Retinal pigment epithelial cell (primary cell): Measurements from ENCODE around the gene ABCG4.
A peak's percentile ranks its signal among the peaks of the same experiment; 100 is the strongest.

ENCODE experiments used
- DNase-seq: peaks from one replicate; pipeline ENCODE4 v3.0.0-alpha.2; 2010; ENCODE audit warnings: low read depth
- H3K4me3 ChIP-seq: 2 replicates; pipeline ENCODE4 v1.5.1; 2011; ENCODE audit warnings: mild to moderate bottlenecking, low read length, control low read depth, moderate library complexity
- TF ChIP-seq, protein P1 (sequence below): conservative IDR thresholded peaks from 2 replicates; pipeline ENCODE4 v1.5.1; 2011; ENCODE audit warnings: low read depth, low read length, control low read depth, inconsistent platforms

The ABCG4 gene

DNA sequence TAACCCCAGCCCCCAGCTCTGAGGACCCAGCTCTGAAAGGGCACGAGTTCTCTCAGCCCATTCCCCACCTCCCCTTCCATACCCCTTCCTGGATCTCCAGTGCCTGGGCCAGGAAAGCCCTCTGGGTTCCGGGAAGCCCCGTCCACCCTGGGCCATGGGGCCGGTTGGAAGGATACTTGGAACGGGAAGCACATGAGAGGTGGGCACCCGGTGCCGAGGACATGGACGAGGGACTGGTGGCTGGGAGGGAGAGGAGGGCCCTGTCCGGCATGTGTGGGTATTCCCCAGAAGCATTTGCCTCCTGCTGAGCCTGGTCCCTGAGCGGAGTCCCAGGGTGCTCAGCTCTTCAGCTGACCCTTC lies 32.6 kb upstream of the ABCG4 start:
- TF ChIP-seq, protein P1, sequence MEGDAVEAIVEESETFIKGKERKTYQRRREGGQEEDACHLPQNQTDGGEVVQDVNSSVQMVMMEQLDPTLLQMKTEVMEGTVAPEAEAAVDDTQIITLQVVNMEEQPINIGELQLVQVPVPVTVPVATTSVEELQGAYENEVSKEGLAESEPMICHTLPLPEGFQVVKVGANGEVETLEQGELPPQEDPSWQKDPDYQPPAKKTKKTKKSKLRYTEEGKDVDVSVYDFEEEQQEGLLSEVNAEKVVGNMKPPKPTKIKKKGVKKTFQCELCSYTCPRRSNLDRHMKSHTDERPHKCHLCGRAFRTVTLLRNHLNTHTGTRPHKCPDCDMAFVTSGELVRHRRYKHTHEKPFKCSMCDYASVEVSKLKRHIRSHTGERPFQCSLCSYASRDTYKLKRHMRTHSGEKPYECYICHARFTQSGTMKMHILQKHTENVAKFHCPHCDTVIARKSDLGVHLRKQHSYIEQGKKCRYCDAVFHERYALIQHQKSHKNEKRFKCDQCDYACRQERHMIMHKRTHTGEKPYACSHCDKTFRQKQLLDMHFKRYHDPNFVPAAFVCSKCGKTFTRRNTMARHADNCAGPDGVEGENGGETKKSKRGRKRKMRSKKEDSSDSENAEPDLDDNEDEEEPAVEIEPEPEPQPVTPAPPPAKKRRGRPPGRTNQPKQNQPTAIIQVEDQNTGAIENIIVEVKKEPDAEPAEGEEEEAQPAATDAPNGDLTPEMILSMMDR: no peak
- no peak overlapping the region for H3K4me3 ChIP-seq
- DNase-seq: no peak

DNA sequence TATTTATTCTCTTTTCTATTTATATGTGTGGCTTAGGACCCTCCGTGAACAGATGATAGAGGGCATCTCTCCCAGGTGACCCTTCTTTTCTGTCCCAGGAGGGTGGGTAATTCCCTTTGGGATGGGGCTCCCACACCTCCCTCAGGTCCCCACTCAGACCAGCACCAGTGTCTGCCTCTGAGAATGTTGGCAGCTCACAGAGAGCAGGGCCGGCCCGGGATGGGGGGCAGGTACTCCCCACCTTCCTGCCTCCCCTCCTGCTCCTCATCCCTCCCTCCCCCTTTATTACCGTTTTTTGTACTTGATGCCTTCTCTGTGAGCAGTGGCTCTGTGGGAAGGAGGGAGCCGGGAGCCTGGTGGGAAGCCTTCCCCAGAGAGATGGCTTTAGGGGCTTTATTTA lies 32.3 kb upstream of the ABCG4 start:
- H3K4me3 ChIP-seq: no peak overlapping the region
- TF ChIP-seq, protein P1: no peak
- DNase-seq: no peak

- no peak overlapping the region for H3K4me3 ChIP-seq
- TF ChIP-seq, protein P1: no peak
- DNase-seq: no peak
Measured at GRCh38 chr11:119117004-119117706, 31.7 kb upstream of the ABCG4 start.

DNA sequence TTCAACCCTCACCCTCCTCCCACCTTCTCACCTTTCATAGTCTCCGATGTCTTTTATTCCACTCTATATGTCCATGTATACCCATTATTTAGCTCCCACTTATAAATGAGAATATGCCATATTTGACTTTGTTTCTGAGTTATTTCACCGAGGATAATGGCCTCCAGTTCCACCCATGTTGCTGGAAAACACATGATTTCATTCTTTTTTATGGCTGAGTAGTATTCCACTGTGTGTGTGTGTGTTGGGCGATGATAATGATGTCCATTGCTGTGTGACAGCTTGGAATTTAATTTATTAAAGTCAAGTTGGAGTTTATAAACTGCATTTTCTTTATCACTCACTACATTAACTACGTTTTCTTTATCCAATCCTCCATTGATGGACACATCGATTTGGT lies 30.6 kb upstream of the ABCG4 start:
- DNase-seq: no peak
- H3K4me3 ChIP-seq: no peak overlapping the region
- TF ChIP-seq, protein P1: no peak

- H3K4me3 ChIP-seq: no peak overlapping the region
- no peak for DNase-seq
- TF ChIP-seq, protein P1: no peak
Measured at GRCh38 chr11:119118946-119119345, 29.9 kb upstream of the ABCG4 start.

- H3K4me3 ChIP-seq: peak overlapping the region; percentile 26
- TF ChIP-seq, protein P1: no peak
- no peak for DNase-seq
Measured at GRCh38 chr11:119120639-119121007, 28.2 kb upstream of the ABCG4 start.

DNA sequence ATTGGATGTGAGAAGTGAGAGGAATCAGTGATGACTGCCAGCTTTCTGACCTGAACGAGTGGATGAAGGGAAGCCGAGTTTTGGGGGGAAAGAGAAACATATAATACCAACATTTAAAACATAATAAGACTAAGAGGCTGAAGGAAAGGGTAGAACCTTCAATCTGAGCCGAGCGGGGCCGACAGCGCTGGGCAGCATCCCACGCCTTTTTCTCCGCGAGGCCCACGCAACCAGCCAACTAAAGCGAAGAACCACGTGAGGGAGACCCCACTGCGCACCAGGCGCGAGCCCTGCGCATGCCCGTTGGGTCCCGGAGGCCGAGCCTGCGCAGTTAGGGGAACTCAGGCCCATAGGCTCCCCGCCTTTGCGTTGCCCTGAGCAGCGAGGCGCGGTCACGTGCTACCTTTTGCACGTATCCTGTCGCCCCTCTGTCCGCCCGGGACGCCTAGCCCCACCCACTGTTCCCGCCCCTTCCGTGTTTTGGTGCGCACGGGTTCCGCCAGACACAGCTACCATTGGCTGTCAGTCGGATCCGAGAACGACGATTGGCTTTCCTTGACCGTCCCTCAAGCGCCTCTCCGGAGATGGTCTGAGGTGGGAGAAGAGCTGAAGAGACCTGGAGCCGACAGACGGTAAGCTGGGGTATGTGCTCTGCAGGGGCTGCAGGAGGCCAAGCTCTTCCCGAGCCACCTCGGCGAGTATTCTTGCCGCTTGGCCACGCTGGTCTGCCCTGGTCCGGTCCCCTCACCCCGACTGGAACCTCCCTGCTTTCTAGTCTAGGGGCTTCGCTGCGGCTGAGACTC lies 27.6 kb upstream of the ABCG4 start, which contains the start of gene HINFP:
TSS of gene HINFP (plus strand) at position 573 of the 803 bp plus-strand sequence. CDS start 5,365 bp downstream, outside the sequence.
- peak; percentile 98 for DNase-seq
- TF ChIP-seq, protein P1: no peak
- peak within 1 kb of the TSS; percentile 88 for H3K4me3 ChIP-seq
